HL-60/S4 treated with retinoic acid at 250 ng/mL for 4 days and 3 days (cell line): ENCODE results near the gene FAM200C.

Experiments used
- in situ Hi-C: fragments of 300-500 bp; cut with MboI; formaldehyde crosslinking; loops from 2 replicates; pipeline ENCODE4 v1.7.0; 2022; ENCODE audit warnings: low sequenced_read_pairs

The FAM200C gene

GRCh38 chr5:160367885-160368284, 32.0 kb downstream of the FAM200C start:
- in situ Hi-C loops = no loop called here

GRCh38 chr5:160367261-160367660, 32.6 kb downstream of the FAM200C start:
- in situ Hi-C loops = no loop called here

GRCh38 chr5:160366230-160366629, 33.6 kb downstream of the FAM200C start:
- in situ Hi-C loops = no loop called here

- in situ Hi-C loops = no loop called here
These were observed 36.0 kb downstream of the FAM200C start for GRCh38 chr5:160363660-160364395.

- in situ Hi-C loops = no loop called here
These were observed 36.6 kb downstream of the FAM200C start for GRCh38 chr5:160363211-160363610.

- in situ Hi-C loops = no loop called here
These were observed 38.1 kb downstream of the FAM200C start for GRCh38 chr5:160361624-160362228.

- in situ Hi-C loops = no loop called here
These were observed 39.5 kb downstream of the FAM200C start for GRCh38 chr5:160360310-160360709.

GRCh38 chr5:160359816-160360215, 40.0 kb downstream of the FAM200C start:
- in situ Hi-C loops = no loop called here

GRCh38 chr5:160359242-160359641, 40.6 kb downstream of the FAM200C start:
- in situ Hi-C loops = no loop called here

GRCh38 chr5:160357861-160358411, 41.9 kb downstream of the FAM200C start:
- in situ Hi-C loops = no loop called here

GRCh38 chr5:160357394-160357793, 42.5 kb downstream of the FAM200C start:
- in situ Hi-C loops = no loop called here

GRCh38 chr5:160356550-160357347, 43.1 kb downstream of the FAM200C start:
- in situ Hi-C loops = no loop called here

GRCh38 chr5:160354666-160355065, 45.2 kb downstream of the FAM200C start:
- in situ Hi-C loops = no loop called here

GRCh38 chr5:160353379-160353778, 46.5 kb downstream of the FAM200C start:
- in situ Hi-C loops = no loop called here

- in situ Hi-C loops = no loop called here
These were observed 47.5 kb downstream of the FAM200C start for GRCh38 chr5:160352308-160352707.

GRCh38 chr5:160349935-160350303, 49.9 kb downstream of the FAM200C start:
- in situ Hi-C loops = loop anchor here (10.0 kb wide), 1 partner anchor 335 kb away; no protein-coding TSS in a partner anchor

GRCh38 chr5:160349249-160349934, 50.5 kb downstream of the FAM200C start:
- in situ Hi-C loops = loop anchor here (10.0 kb wide), 1 partner anchor 335 kb away; no protein-coding TSS in a partner anchor

- in situ Hi-C loops = loop anchor here (10.0 kb wide), 1 partner anchor 333 kb away; no protein-coding TSS in a partner anchor
These were observed 51.8 kb downstream of the FAM200C start for GRCh38 chr5:160348080-160348479.

- in situ Hi-C loops = loop anchor here (10.0 kb wide), 1 partner anchor 333 kb away; no protein-coding TSS in a partner anchor
These were observed 52.4 kb downstream of the FAM200C start for GRCh38 chr5:160347448-160347847.
